GM21786 (cell line): ENCODE results near the gene NRG3.

ENCODE experiments used
- ATAC-seq: cut with Tn5 transposase; IDR thresholded peaks from one replicate; pipeline ENCODE4 v1.9.1; 2021; ENCODE audit not compliant: unreplicated experiment

The NRG3 gene

GRCh38 chr10:81874875-81875466 lies at the start of gene NRG3:
TSS of gene NRG3 (plus strand) at chr10:81875194.
- ATAC-seq, result no peak

GRCh38 chr10:81828251-81828650 lies 46.7 kb upstream of the NRG3 start:
- ATAC-seq, result no peak

- ATAC-seq, result no peak
Measured at GRCh38 chr10:81831060-81831459, 43.9 kb upstream of the NRG3 start.

- no peak for ATAC-seq
Measured at GRCh38 chr10:81838950-81839349, 36.0 kb upstream of the NRG3 start.

GRCh38 chr10:81843042-81843441 lies 32.0 kb upstream of the NRG3 start:
- ATAC-seq, result no peak

GRCh38 chr10:81847675-81848074 lies 27.3 kb upstream of the NRG3 start:
- ATAC-seq, result no peak

GRCh38 chr10:81848514-81848913 lies 26.5 kb upstream of the NRG3 start:
- ATAC-seq, result peak; percentile 55

GRCh38 chr10:81848931-81849330 lies 26.1 kb upstream of the NRG3 start:
- no peak for ATAC-seq

- no peak for ATAC-seq
Measured at GRCh38 chr10:81862596-81862995, 12.4 kb upstream of the NRG3 start.

GRCh38 chr10:81863771-81864170 lies 11.2 kb upstream of the NRG3 start:
- no peak for ATAC-seq

GRCh38 chr10:81865581-81865980 lies 9.4 kb upstream of the NRG3 start:
- no peak for ATAC-seq

GRCh38 chr10:81866753-81867152 lies 8.2 kb upstream of the NRG3 start:
- ATAC-seq, result peak; percentile 100

- no peak for ATAC-seq
Measured at GRCh38 chr10:81870472-81870871, 4.5 kb upstream of the NRG3 start.

GRCh38 chr10:81871558-81871957 lies 3.4 kb upstream of the NRG3 start:
- no peak for ATAC-seq

- ATAC-seq, result peak; percentile 41
Measured at GRCh38 chr10:81872206-81872862, 2.7 kb upstream of the NRG3 start.

- no peak for ATAC-seq
Measured at GRCh38 chr10:81873231-81873931, 1.6 kb upstream of the NRG3 start.

GRCh38 chr10:81873932-81874816 lies 820 bp upstream of the NRG3 start:
- ATAC-seq, result no peak

GRCh38 chr10:81875467-81876252 lies 666 bp downstream of the NRG3 start:
- no peak for ATAC-seq

- ATAC-seq, result no peak
Measured at GRCh38 chr10:81876253-81877077, 1.5 kb downstream of the NRG3 start.

GRCh38 chr10:81877596-81877995 lies 2.6 kb downstream of the NRG3 start:
- no peak for ATAC-seq
